GM21576 (cell line): ENCODE results near the gene P2RY2.

Source experiments
- ATAC-seq: cut with Tn5 transposase; IDR thresholded peaks from one replicate; pipeline ENCODE4 v1.9.1; 2021; ENCODE audit warnings: mild to moderate bottlenecking, moderate library complexity; ENCODE audit not compliant: unreplicated experiment

P2RY2 gene

GRCh38 chr11:73241300-73241699 is 23.2 kb downstream of the P2RY2 start:
- ATAC-seq: no peak

GRCh38 chr11:73242251-73243092 is 24.4 kb downstream of the P2RY2 start:
- peak; percentile 82 for ATAC-seq

GRCh38 chr11:73243093-73243485 is 25.0 kb downstream of the P2RY2 start:
- no peak for ATAC-seq

- ATAC-seq: no peak
These were observed 26.6 kb downstream of the P2RY2 start for GRCh38 chr11:73244589-73245240.

GRCh38 chr11:73245461-73245860 is 27.4 kb downstream of the P2RY2 start:
- ATAC-seq: no peak

GRCh38 chr11:73246303-73246702 is 28.2 kb downstream of the P2RY2 start:
- ATAC-seq: no peak

- ATAC-seq: no peak
These were observed 30.6 kb downstream of the P2RY2 start for GRCh38 chr11:73248526-73249185.

GRCh38 chr11:73249304-73249703 is 31.2 kb downstream of the P2RY2 start:
- peak; percentile 67 for ATAC-seq

GRCh38 chr11:73249853-73250783 is 32.0 kb downstream of the P2RY2 start:
- ATAC-seq: peak; percentile 8

GRCh38 chr11:73252577-73253191 is 34.6 kb downstream of the P2RY2 start:
- no peak for ATAC-seq

GRCh38 chr11:73257342-73258103 is 39.4 kb downstream of the P2RY2 start:
- no peak for ATAC-seq

- ATAC-seq: no peak
These were observed 40.3 kb downstream of the P2RY2 start for GRCh38 chr11:73258104-73259035.

GRCh38 chr11:73259406-73260126 is 41.5 kb downstream of the P2RY2 start:
- ATAC-seq: no peak

- no peak for ATAC-seq
These were observed 42.0 kb downstream of the P2RY2 start for GRCh38 chr11:73260127-73260457.

- ATAC-seq: no peak
These were observed 44.9 kb downstream of the P2RY2 start for GRCh38 chr11:73262851-73263495.

- ATAC-seq: no peak
These were observed 45.6 kb downstream of the P2RY2 start for GRCh38 chr11:73263640-73264039.

- ATAC-seq: no peak
These were observed 47.3 kb downstream of the P2RY2 start for GRCh38 chr11:73265278-73265810.
